ENCODE measurements around the gene MN1. TPM values are rescaled to one million over a fixed set of nuclear protein-coding genes. Genes with fewer than 3 reads are reported as not detected.
A peak's percentile ranks its signal among the peaks of the same experiment; 100 is the strongest.

MN1 gene
- polyA plus RNA-seq = 1 to 10 TPM in 2 of 4 donors, under 1 TPM in 1, not detected in 1; 0.81 to 2.6 (median 2.1) TPM
- long read RNA-seq, donor 1, full-length matches to known transcripts = 2 of 2 reads
- long read RNA-seq, donor 1, partial matches to known transcripts = 0 of 2 reads
- long read RNA-seq, donor 1, other reads (novel, unspliced or antisense) = 0 of 2 reads
- long read RNA-seq, donor 2, full-length matches to known transcripts = 3 of 3 reads
- long read RNA-seq, donor 2, partial matches to known transcripts = 0 of 3 reads
- long read RNA-seq, donor 2, other reads (novel, unspliced or antisense) = 0 of 3 reads
- long read RNA-seq, donor 3, full-length matches to known transcripts = 1 of 1 reads
- long read RNA-seq, donor 3, partial matches to known transcripts = 0 of 1 reads
- long read RNA-seq, donor 3, other reads (novel, unspliced or antisense) = 0 of 1 reads
- long read RNA-seq, donor 4, full-length matches to known transcripts = 1 of 1 reads
- long read RNA-seq, donor 4, partial matches to known transcripts = 0 of 1 reads
- long read RNA-seq, donor 4, other reads (novel, unspliced or antisense) = 0 of 1 reads
- long read RNA-seq, donor 5, full-length matches to known transcripts = 1 of 1 reads
- long read RNA-seq, donor 5, partial matches to known transcripts = 0 of 1 reads
- long read RNA-seq, donor 5, other reads (novel, unspliced or antisense) = 0 of 1 reads
- long read RNA-seq, donor 6 = 0 reads
- long read RNA-seq, donor 7, full-length matches to known transcripts = 3 of 3 reads
- long read RNA-seq, donor 7, partial matches to known transcripts = 0 of 3 reads
- long read RNA-seq, donor 7, other reads (novel, unspliced or antisense) = 0 of 3 reads
- long read RNA-seq, donor 8 = 0 reads
- long read RNA-seq, donor 9, full-length matches to known transcripts = 1 of 1 reads
- long read RNA-seq, donor 9, partial matches to known transcripts = 0 of 1 reads
- long read RNA-seq, donor 9, other reads (novel, unspliced or antisense) = 0 of 1 reads
- long read RNA-seq, donor 10 = 0 reads

- no peak for FAIRE-seq
- DNase-seq = peak; percentile 12 to 86
- 0 to 1% (median 0%) methylated on average over 46 to 59 of the region's 59 CpGs for WGBS, 3 donors
- Histone ChIP-seq H3K9me3 (ENCODE audit: control insufficient read depth in 2 of 2, insufficient read depth in 1 of 2, low read depth in 1 of 2, low read length in 1 of 2) (no peaks in the 10 kb centered on the region), H3K4me3 (ENCODE audit: low read depth in 1 of 3, low read length in 3 of 3) (peak within 1 kb of the TSS; percentile 64 to 71 (median 69)), H3K27ac (ENCODE audit: low read depth in 1 of 3, low read length in 2 of 3) (peak within 1 kb of the TSS in 2 of 3 donors; percentile 50 to 73), H3K36me3 (ENCODE audit: control insufficient read depth in 3 of 3, insufficient read depth in 2 of 3, low read depth in 1 of 3, low read length in 3 of 3) (peaks cover 0 to 9% (median 0%) of the 10 kb centered on the region in 3 donors), H3K4me1 (ENCODE audit: control insufficient read depth in 3 of 3, insufficient read depth in 2 of 3, low read depth in 1 of 3, low read length in 2 of 3) (peaks cover 0 to 50% (median 0%) of the 10 kb centered on the region in 3 donors), H3K27me3 (ENCODE audit: control insufficient read depth in 3 of 3, insufficient read depth in 3 of 3, low read length in 3 of 3) (peaks cover 7 to 43% (median 24%) of the 10 kb centered on the region in 3 donors)
Measured at GRCh38 chr22:27801616-27802345, at the start of gene MN1. TSS of gene MN1 (minus strand) at chr22:27801756. CDS start at chr22:27800543, 1,213 bp downstream.

- Histone ChIP-seq H3K4me1 (ENCODE audit: control insufficient read depth in 3 of 3, insufficient read depth in 2 of 3, low read depth in 1 of 3, low read length in 2 of 3) (peaks cover 0 to 12% (median 0%) of the 10 kb centered on the region in 3 donors), H3K4me3 (ENCODE audit: low read depth in 1 of 3, low read length in 3 of 3) (no peak overlapping the region), H3K27ac (ENCODE audit: low read depth in 1 of 3, low read length in 2 of 3) (peak overlapping the region in 1 of 3 donors; percentile 10), H3K36me3 (ENCODE audit: control insufficient read depth in 3 of 3, insufficient read depth in 2 of 3, low read depth in 1 of 3, low read length in 3 of 3) (peaks cover 22 to 32% (median 22%) of the 10 kb centered on the region in 3 donors), H3K27me3 (ENCODE audit: control insufficient read depth in 3 of 3, insufficient read depth in 3 of 3, low read length in 3 of 3) (no peaks in the 10 kb centered on the region), H3K9me3 (ENCODE audit: control insufficient read depth in 2 of 2, insufficient read depth in 1 of 2, low read depth in 1 of 2, low read length in 1 of 2) (no peaks in the 10 kb centered on the region)
- WGBS, 3 donors = 48 to 85% (median 77%) methylated on average over 6 of the region's 6 CpGs
- DNase-seq (no peak), FAIRE-seq (no peak)
Measured at GRCh38 chr22:27850000-27850521, 48.5 kb upstream of the MN1 start.

- Histone ChIP-seq H3K27ac (ENCODE audit: low read depth in 1 of 3, low read length in 2 of 3) (no peak overlapping the region), H3K27me3 (ENCODE audit: control insufficient read depth in 3 of 3, insufficient read depth in 3 of 3, low read length in 3 of 3) (no peaks in the 10 kb centered on the region), H3K9me3 (ENCODE audit: control insufficient read depth in 2 of 2, insufficient read depth in 1 of 2, low read depth in 1 of 2, low read length in 1 of 2) (no peaks in the 10 kb centered on the region), H3K36me3 (ENCODE audit: control insufficient read depth in 3 of 3, insufficient read depth in 2 of 3, low read depth in 1 of 3, low read length in 3 of 3) (peaks cover 13 to 35% (median 15%) of the 10 kb centered on the region in 3 donors), H3K4me1 (ENCODE audit: control insufficient read depth in 3 of 3, insufficient read depth in 2 of 3, low read depth in 1 of 3, low read length in 2 of 3) (peaks cover 0 to 16% (median 0%) of the 10 kb centered on the region in 3 donors), H3K4me3 (ENCODE audit: low read depth in 1 of 3, low read length in 3 of 3) (no peak overlapping the region)
- WGBS, 3 donors = 90 to 91% (median 91%) methylated on average over 1 of the region's 1 CpG
- DNase-seq = no peak
- no peak for FAIRE-seq
Measured at GRCh38 chr22:27848005-27848404, 46.4 kb upstream of the MN1 start.

- H3K4me1 ChIP-seq (ENCODE audit: control insufficient read depth in 3 of 3, insufficient read depth in 2 of 3, low read depth in 1 of 3, low read length in 2 of 3) = peaks cover 0 to 17% (median 0%) of the 10 kb centered on the region in 3 donors
- H3K27ac ChIP-seq (ENCODE audit: low read depth in 1 of 3, low read length in 2 of 3) = no peak overlapping the region
- peaks cover 9 to 29% (median 11%) of the 10 kb centered on the region in 3 donors for H3K36me3 ChIP-seq (ENCODE audit: control insufficient read depth in 3 of 3, insufficient read depth in 2 of 3, low read depth in 1 of 3, low read length in 3 of 3)
- no peak for FAIRE-seq
- H3K4me3 ChIP-seq (ENCODE audit: low read depth in 1 of 3, low read length in 3 of 3) = no peak overlapping the region
- WGBS, 3 donors = 87 to 94% (median 93%) methylated on average over 9 of the region's 9 CpGs
- no peaks in the 10 kb centered on the region for H3K9me3 ChIP-seq (ENCODE audit: control insufficient read depth in 2 of 2, insufficient read depth in 1 of 2, low read depth in 1 of 2, low read length in 1 of 2)
- no peaks in the 10 kb centered on the region for H3K27me3 ChIP-seq (ENCODE audit: control insufficient read depth in 3 of 3, insufficient read depth in 3 of 3, low read length in 3 of 3)
- no peak for DNase-seq
Measured at GRCh38 chr22:27846910-27847309, 45.4 kb upstream of the MN1 start.

- Histone ChIP-seq H3K27ac (ENCODE audit: low read depth in 1 of 3, low read length in 2 of 3) (no peak overlapping the region), H3K4me1 (ENCODE audit: control insufficient read depth in 3 of 3, insufficient read depth in 2 of 3, low read depth in 1 of 3, low read length in 2 of 3) (peaks cover 0 to 17% (median 0%) of the 10 kb centered on the region in 3 donors), H3K4me3 (ENCODE audit: low read depth in 1 of 3, low read length in 3 of 3) (no peak overlapping the region), H3K27me3 (ENCODE audit: control insufficient read depth in 3 of 3, insufficient read depth in 3 of 3, low read length in 3 of 3) (no peaks in the 10 kb centered on the region), H3K36me3 (ENCODE audit: control insufficient read depth in 3 of 3, insufficient read depth in 2 of 3, low read depth in 1 of 3, low read length in 3 of 3) (peaks cover 6 to 28% (median 6%) of the 10 kb centered on the region in 3 donors), H3K9me3 (ENCODE audit: control insufficient read depth in 2 of 2, insufficient read depth in 1 of 2, low read depth in 1 of 2, low read length in 1 of 2) (no peaks in the 10 kb centered on the region)
- DNase-seq = no peak
- FAIRE-seq = no peak
- 88 to 95% (median 93%) methylated on average over 5 of the region's 5 CpGs for WGBS, 3 donors
Measured at GRCh38 chr22:27846248-27846757, 44.7 kb upstream of the MN1 start.

GRCh38 chr22:27845644-27846043, 44.1 kb upstream of the MN1 start:
- DNase-seq = peak in 1 of 2 donors; percentile 48
- Histone ChIP-seq H3K9me3 (ENCODE audit: control insufficient read depth in 2 of 2, insufficient read depth in 1 of 2, low read depth in 1 of 2, low read length in 1 of 2) (no peaks in the 10 kb centered on the region), H3K27me3 (ENCODE audit: control insufficient read depth in 3 of 3, insufficient read depth in 3 of 3, low read length in 3 of 3) (no peaks in the 10 kb centered on the region), H3K4me3 (ENCODE audit: low read depth in 1 of 3, low read length in 3 of 3) (no peak overlapping the region), H3K36me3 (ENCODE audit: control insufficient read depth in 3 of 3, insufficient read depth in 2 of 3, low read depth in 1 of 3, low read length in 3 of 3) (peaks cover 4 to 25% (median 6%) of the 10 kb centered on the region in 3 donors), H3K4me1 (ENCODE audit: control insufficient read depth in 3 of 3, insufficient read depth in 2 of 3, low read depth in 1 of 3, low read length in 2 of 3) (peaks cover 0 to 17% (median 0%) of the 10 kb centered on the region in 3 donors), H3K27ac (ENCODE audit: low read depth in 1 of 3, low read length in 2 of 3) (peak overlapping the region in 1 of 3 donors; percentile 3)
- no peak for FAIRE-seq
- 62 to 70% (median 66%) methylated on average over 7 of the region's 7 CpGs for WGBS, 3 donors

GRCh38 chr22:27844656-27845591, 43.4 kb upstream of the MN1 start:
- H3K4me1 ChIP-seq (ENCODE audit: control insufficient read depth in 3 of 3, insufficient read depth in 2 of 3, low read depth in 1 of 3, low read length in 2 of 3) = peaks cover 0 to 17% (median 0%) of the 10 kb centered on the region in 3 donors
- DNase-seq = no peak
- no peak for FAIRE-seq
- peak overlapping the region in 1 of 3 donors; percentile 3 for H3K27ac ChIP-seq (ENCODE audit: low read depth in 1 of 3, low read length in 2 of 3)
- peaks cover 2 to 22% (median 2%) of the 10 kb centered on the region in 3 donors for H3K36me3 ChIP-seq (ENCODE audit: control insufficient read depth in 3 of 3, insufficient read depth in 2 of 3, low read depth in 1 of 3, low read length in 3 of 3)
- H3K4me3 ChIP-seq (ENCODE audit: low read depth in 1 of 3, low read length in 3 of 3) = no peak overlapping the region
- WGBS, 3 donors = 88 to 90% (median 90%) methylated on average over 20 of the region's 20 CpGs
- H3K27me3 ChIP-seq (ENCODE audit: control insufficient read depth in 3 of 3, insufficient read depth in 3 of 3, low read length in 3 of 3) = no peaks in the 10 kb centered on the region
- H3K9me3 ChIP-seq (ENCODE audit: control insufficient read depth in 2 of 2, insufficient read depth in 1 of 2, low read depth in 1 of 2, low read length in 1 of 2) = no peaks in the 10 kb centered on the region
